Spleen (tissue), 11 donors: ENCODE measurements around the gene FABP3. TPM values are rescaled to one million over a fixed set of nuclear protein-coding genes. Genes with fewer than 3 reads are reported as not detected.
"Not testable (repeated sequence)": the region's sequence is repeated elsewhere in the genome, so short reads cannot be mapped to it uniquely, and the experiment has no call there.

ENCODE experiments used
- DNase-seq: peaks from one replicate; pipeline ENCODE4 v3.0.0-alpha.2; 2020
- H3K27ac ChIP-seq, 8 donors: fragments of 200-600 bp; sonication (generic) in 7 of 8; 1 replicate in 4 of 8; 2 replicates in 4 of 8; pipeline versions ENCODE4 v1.5.0 to v1.8.0; 2016 to 2021; ENCODE audit warnings: inconsistent platforms in 4 of 8, mild to moderate bottlenecking in 4 of 8, moderate library complexity in 1 of 8
- H3K27me3 ChIP-seq, 7 donors: fragments of 200-600 bp; sonication (generic) in 6 of 7; replicated peaks in 1 of 7; 1 replicate in 4 of 7; 2 replicates in 3 of 7; pipeline versions ENCODE4 v1.5.0 to v1.8.0; 2016 to 2021; ENCODE audit warnings: inconsistent platforms in 3 of 7, mild to moderate bottlenecking in 1 of 7
- H3K36me3 ChIP-seq, 6 donors: fragments of 200-600 bp; sonication (generic) in 5 of 6; 1 replicate in 4 of 6; 2 replicates in 2 of 6; pipeline versions ENCODE4 v1.5.0 to v1.8.0; 2016 to 2021; ENCODE audit warnings: inconsistent platforms in 2 of 6
- H3K4me1 ChIP-seq, 6 donors: fragments of 200-600 bp; sonication (generic) in 5 of 6; 1 replicate in 3 of 6; 2 replicates in 3 of 6; pipeline versions ENCODE4 v1.5.0 to v1.8.0; 2016 to 2021; ENCODE audit warnings: inconsistent platforms in 3 of 6
- H3K4me3 ChIP-seq, 8 donors: fragments of 200-600 bp; sonication (generic) in 7 of 8; 1 replicate in 4 of 8; 2 replicates in 4 of 8; pipeline versions ENCODE4 v1.5.0 to v1.8.0; 2016 to 2021; ENCODE audit warnings: inconsistent platforms in 4 of 8, mild to moderate bottlenecking in 4 of 8, moderate library complexity in 2 of 8
- H3K9me3 ChIP-seq, 8 donors: fragments of 200-600 bp; sonication (generic) in 7 of 8; 1 replicate in 4 of 8; 2 replicates in 4 of 8; pipeline versions ENCODE4 v1.5.0 to v1.8.0; 2016 to 2021; ENCODE audit warnings: inconsistent platforms in 4 of 8
- POLR2A ChIP-seq, 3 donors: fragments of 450-650 bp; IDR thresholded peaks; one replicate each; pipeline ENCODE4 v1.5.1; 2017; ENCODE audit warnings: antibody characterized with exemption in 3 of 3, mild to moderate bottlenecking in 1 of 3
- POLR2AphosphoS5 ChIP-seq, 3 donors: sonication (generic); formaldehyde crosslinking; IDR thresholded peaks; one replicate each; pipeline ENCODE4 v1.5.1; 2017; ENCODE audit warnings: antibody characterized with exemption in 3 of 3
- WGBS, 5 donors: extraction: QIAGEN DNeasy Blood & Tissue Kit in 3 of 5; methylation state at CpG; one replicate each; pipeline versions ENCODE4 v1.1.5 to v1.1.7; 2013 to 2018; 5-methylcytosine and 5-hydroxymethylcytosine counted together
- intact Hi-C: fragments of 100-400 bp; cut with DNase I; formaldehyde crosslinking; loops from one replicate; pipeline ENCODE4 v1.15.0; 2023; ENCODE audit warnings: low total_unique reads
- polyA plus RNA-seq, 3 donors: library from polyadenylated mRNA; stranded (reverse); fragments of 200-250 nt; gene quantifications; one replicate each; pipeline ENCODE4 v1.2.1, GENCODE V29; 2013
- total RNA-seq, 7 donors: library from RNA; depleted of rRNA in 3 of 7; stranded (reverse); fragments of >200 nt in 3 of 7; fragmentation: NEBNext Ultra II Directional in 4 of 7; extraction: Animal tissue kit (Norgen Biotek cat#: 25700) in 4 of 7; gene quantifications; one replicate each; pipeline versions ENCODE4 v1.1.0 to v1.2.1, GENCODE V29; 2016 to 2021
- TF ChIP-seq, protein P1 (sequence below), 11 experiments: fragments of 200-600 bp in 7 of 11; fragments of 450-650 bp in 4 of 11; sonication (generic) in 4 of 11; IDR thresholded peaks in 8 of 11; conservative IDR thresholded peaks in 3 of 11; 1 replicate in 7 of 11; 2 replicates in 4 of 11; pipeline versions ENCODE4 v1.4.0 to v1.8.0; 2016 to 2021; ENCODE audit warnings: antibody characterized with exemption in 11 of 11, inconsistent platforms in 4 of 11, mild to moderate bottlenecking in 1 of 11
- donor health status: healthy with polysubstance abuse.
- donor health status: DM: no; HTN: no; CAD: no; lungs with moderate emphysema.
- donor health status: DM: no; HTN: no; CAD: no.
- donor health status: Bipolar disorder and iron deficiency.
- donor health status: healthy.
- donor health status: DM: no; HTN: no; CAD: no.
- donor health status: DM: yes; HTN: yes; CAD: no.

The FABP3 gene
- total and polyA plus RNA-seq, 10 donors: 4.1 to 57.1 (median 23.4) TPM

DNA sequence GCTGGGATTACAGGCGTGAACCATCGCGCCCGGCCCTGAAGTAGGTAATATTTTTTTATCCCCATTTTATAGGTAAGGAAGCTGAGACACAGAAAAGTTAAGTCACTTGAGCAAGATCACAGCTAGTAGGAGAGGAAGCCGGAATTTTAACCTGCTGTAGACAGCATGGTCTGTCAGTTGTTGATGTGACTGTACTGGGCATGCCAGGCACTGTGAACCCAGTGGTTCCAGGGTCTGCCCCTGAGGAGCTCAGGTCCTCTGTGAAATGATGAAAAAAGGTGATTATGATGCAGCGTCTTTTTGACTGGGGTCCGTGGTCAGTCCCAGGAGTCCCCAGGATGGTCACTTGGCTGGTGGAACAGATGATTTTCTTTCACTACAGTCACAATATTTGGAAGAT is 16.7 kb upstream of the FABP3 start:
- Histone ChIP-seq H3K9me3 (no peaks in the 10 kb centered on the region), H3K27ac (no peak overlapping the region), H3K36me3 (no peaks in the 10 kb centered on the region), H3K4me1 (peaks cover 0 to 8% (median 6%) of the 10 kb centered on the region in 6 donors), H3K4me3 (no peak overlapping the region), H3K27me3 (peaks cover 0 to 8% (median 0%) of the 10 kb centered on the region in 7 donors)
- TF ChIP-seq POLR2A (IDR thresholded peaks at IDR 0.05) (no peak), POLR2AphosphoS5 (IDR thresholded peaks at IDR 0.05) (no peak)
- TF ChIP-seq, protein P1, sequence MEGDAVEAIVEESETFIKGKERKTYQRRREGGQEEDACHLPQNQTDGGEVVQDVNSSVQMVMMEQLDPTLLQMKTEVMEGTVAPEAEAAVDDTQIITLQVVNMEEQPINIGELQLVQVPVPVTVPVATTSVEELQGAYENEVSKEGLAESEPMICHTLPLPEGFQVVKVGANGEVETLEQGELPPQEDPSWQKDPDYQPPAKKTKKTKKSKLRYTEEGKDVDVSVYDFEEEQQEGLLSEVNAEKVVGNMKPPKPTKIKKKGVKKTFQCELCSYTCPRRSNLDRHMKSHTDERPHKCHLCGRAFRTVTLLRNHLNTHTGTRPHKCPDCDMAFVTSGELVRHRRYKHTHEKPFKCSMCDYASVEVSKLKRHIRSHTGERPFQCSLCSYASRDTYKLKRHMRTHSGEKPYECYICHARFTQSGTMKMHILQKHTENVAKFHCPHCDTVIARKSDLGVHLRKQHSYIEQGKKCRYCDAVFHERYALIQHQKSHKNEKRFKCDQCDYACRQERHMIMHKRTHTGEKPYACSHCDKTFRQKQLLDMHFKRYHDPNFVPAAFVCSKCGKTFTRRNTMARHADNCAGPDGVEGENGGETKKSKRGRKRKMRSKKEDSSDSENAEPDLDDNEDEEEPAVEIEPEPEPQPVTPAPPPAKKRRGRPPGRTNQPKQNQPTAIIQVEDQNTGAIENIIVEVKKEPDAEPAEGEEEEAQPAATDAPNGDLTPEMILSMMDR (IDR thresholded peaks at IDR 0.05 in 8 of 11, conservative IDR thresholded peaks at IDR 0.05 in 3 of 11): no peak
- intact Hi-C loops: loop anchor here (10.0 kb wide), 1 partner anchor 155 kb away; no protein-coding TSS in a partner anchor
- WGBS, 5 donors: 84 to 95% (median 91%) methylated on average over 7 of the region's 7 CpGs
- no peak for DNase-seq

DNA sequence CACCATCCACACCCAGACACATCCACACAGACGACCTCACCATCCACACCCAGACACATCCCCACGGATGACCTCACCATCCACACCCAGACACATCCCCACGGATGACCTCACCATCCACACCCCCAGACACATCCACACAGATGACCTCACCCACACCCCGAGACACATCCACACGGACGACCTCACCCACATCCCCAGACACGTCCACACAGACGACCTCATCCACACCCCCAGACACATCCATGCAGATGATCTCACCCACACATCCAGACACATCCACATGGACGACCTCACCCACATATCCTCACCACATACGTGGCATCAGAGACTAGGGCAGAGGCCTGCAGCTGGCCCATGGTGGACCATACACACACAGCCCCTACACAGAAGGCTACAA is 14.7 kb upstream of the FABP3 start:
- H3K4me1 ChIP-seq: no peaks in the 10 kb centered on the region
- TF ChIP-seq, protein P1 (IDR thresholded peaks at IDR 0.05 in 8 of 11, conservative IDR thresholded peaks at IDR 0.05 in 3 of 11): no peak
- TF ChIP-seq POLR2AphosphoS5 (IDR thresholded peaks at IDR 0.05) (no peak), POLR2A (IDR thresholded peaks at IDR 0.05) (no peak)
- no peaks in the 10 kb centered on the region for H3K9me3 ChIP-seq
- no peak for DNase-seq
- H3K4me3 ChIP-seq: no peak overlapping the region
- H3K27me3 ChIP-seq: peaks cover 0 to 8% (median 0%) of the 10 kb centered on the region in 7 donors
- WGBS, 5 donors: 67 to 76% (median 68%) methylated on average over 10 of the region's 10 CpGs
- intact Hi-C loops: no loop called here
- no peak overlapping the region for H3K27ac ChIP-seq
- no peaks in the 10 kb centered on the region for H3K36me3 ChIP-seq

DNA sequence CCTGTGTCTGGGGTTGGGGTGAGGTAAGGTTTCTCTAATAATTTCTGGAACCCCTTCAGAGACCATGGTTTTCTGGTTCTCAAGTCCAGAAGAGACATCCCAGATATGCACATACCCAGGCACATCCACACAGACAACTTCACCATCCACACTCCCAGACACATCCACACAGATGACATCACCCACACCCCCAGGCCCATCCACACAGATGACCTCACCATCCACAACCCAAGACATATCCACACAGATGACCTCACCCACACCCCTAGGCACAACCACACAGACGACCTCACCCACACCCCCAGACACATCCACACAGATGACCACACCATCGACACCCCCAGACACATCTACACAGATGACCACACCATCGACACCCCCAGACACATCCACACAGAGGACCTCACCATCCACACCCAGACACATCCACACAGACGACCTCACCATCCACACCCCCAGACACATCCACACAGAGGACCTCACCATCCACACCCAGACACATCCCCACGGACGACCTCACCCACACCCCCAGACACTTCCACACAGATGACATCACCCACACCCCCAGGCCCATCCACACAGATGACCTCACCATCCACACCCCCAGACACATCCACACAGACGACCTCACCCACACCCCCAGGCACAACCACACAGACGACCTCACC is 13.8 kb upstream of the FABP3 start:
- 66 to 80% (median 75%) methylated on average over 8 of the region's 8 CpGs for WGBS, 5 donors
- intact Hi-C loops, H3K27me3 ChIP-seq: not testable (repeated sequence)

DNA sequence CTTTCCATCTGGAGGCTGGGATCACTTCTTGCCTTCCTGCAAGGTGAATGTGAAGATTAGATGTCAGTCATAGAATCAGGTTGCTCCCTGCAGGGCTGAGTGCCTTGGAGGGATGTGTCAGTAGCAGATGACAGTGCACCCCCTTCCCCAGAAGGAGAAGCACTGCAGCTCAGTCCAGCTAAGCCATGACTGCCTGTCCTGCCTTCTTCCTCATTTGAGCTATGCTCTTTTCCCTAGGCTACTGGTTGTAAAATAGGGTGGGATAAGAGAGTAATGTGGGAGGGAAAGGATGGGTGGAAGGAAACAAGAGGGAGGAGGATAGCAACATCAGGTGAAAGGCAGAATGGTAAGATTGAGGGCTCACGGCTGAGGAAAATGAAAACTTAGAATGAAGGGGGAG is 11.1 kb upstream of the FABP3 start:
- H3K9me3 ChIP-seq: no peaks in the 10 kb centered on the region
- H3K4me3 ChIP-seq: no peak overlapping the region
- DNase-seq: no peak
- no peak overlapping the region for H3K27ac ChIP-seq
- TF ChIP-seq, protein P1 (IDR thresholded peaks at IDR 0.05 in 8 of 11, conservative IDR thresholded peaks at IDR 0.05 in 3 of 11): no peak
- intact Hi-C loops: no loop called here
- H3K27me3 ChIP-seq: peaks cover 0 to 11% (median 0%) of the 10 kb centered on the region in 7 donors
- no peaks in the 10 kb centered on the region for H3K36me3 ChIP-seq
- no peaks in the 10 kb centered on the region for H3K4me1 ChIP-seq
- whole genome bisulfite sequencing, 5 donors: 42 to 94% (median 75%) methylated on average over 1 of the region's 1 CpG

More for the DNA sequence above, 13.8 kb upstream of the FABP3 start:
- not testable (repeated sequence) for DNase-seq, H3K27ac ChIP-seq, H3K4me1 ChIP-seq, H3K36me3 ChIP-seq, H3K4me3 ChIP-seq, H3K9me3 ChIP-seq
